ENCODE measurements around the gene NIBAN1. TPM values are rescaled to one million over a fixed set of nuclear protein-coding genes. Genes with fewer than 3 reads are reported as not detected.

Gene NIBAN1
- total RNA-seq, 4 donors from 2014 or later = 23.8 to 146 (median 54.2) TPM

GRCh38 chr1:184947497-184948256 is 26.6 kb downstream of the NIBAN1 start:
- no peaks in the 10 kb centered on the region for H3K27me3 ChIP-seq
- H3K4me1 ChIP-seq = peaks cover 5 to 51% (median 20%) of the 10 kb centered on the region in 3 donors
- TF ChIP-seq CTCF (IDR thresholded peaks at IDR 0.05) (no peak), POLR2A (IDR thresholded peaks at IDR 0.05) (no peak)
- intact Hi-C loops (cut with DNase I) = no loop called here
- WGBS, 2 donors = 22 to 45% methylated on average over 1 of the region's 1 CpG
- H3K27ac ChIP-seq = no peak overlapping the region
- no peaks in the 10 kb centered on the region for H3K9me3 ChIP-seq
- no peaks in the 10 kb centered on the region for H3K36me3 ChIP-seq
- no peak overlapping the region for H3K4me3 ChIP-seq
- no peak for DNase-seq

- no peak for DNase-seq
- intact Hi-C loops (cut with DNase I) = no loop called here
- Histone ChIP-seq H3K9me3 (no peaks in the 10 kb centered on the region), H3K4me1 (peaks cover 5 to 40% (median 16%) of the 10 kb centered on the region in 3 donors), H3K36me3 (no peaks in the 10 kb centered on the region), H3K27ac (peak overlapping the region in 2 of 4 donors; percentile 38 to 55), H3K27me3 (no peaks in the 10 kb centered on the region), H3K4me3 (no peak overlapping the region)
- TF ChIP-seq CTCF (IDR thresholded peaks at IDR 0.05) (no peak), POLR2A (IDR thresholded peaks at IDR 0.05) (no peak)
- WGBS, 2 donors = 76 to 85% methylated on average over 5 of the region's 5 CpGs
Measured at GRCh38 chr1:184945678-184946412, 28.5 kb downstream of the NIBAN1 start.

DNA sequence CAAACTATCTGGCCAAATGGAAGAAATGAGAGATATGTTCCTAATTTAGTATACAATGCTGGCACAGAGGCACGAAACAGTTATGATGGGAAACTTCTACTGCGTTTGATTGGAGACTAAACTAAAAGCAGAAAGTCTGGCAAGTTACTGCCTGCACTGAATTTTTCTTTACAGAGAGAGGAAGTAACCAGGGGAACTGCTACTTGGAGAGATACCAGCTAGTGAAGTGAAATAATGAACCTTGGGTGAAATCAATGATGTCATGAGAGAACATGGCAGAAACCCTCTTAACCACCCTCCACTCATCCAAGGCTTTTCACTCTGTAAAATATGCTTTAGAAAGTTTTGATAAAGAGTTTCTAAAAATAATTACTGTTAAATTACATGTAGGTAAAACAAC is 29.3 kb downstream of the NIBAN1 start:
- TF ChIP-seq POLR2A (IDR thresholded peaks at IDR 0.05) (no peak), CTCF (IDR thresholded peaks at IDR 0.05) (no peak)
- Histone ChIP-seq H3K27ac (peak overlapping the region in 2 of 4 donors; percentile 38 to 55), H3K36me3 (no peaks in the 10 kb centered on the region), H3K4me3 (no peak overlapping the region), H3K27me3 (no peaks in the 10 kb centered on the region), H3K4me1 (peaks cover 5 to 40% (median 16%) of the 10 kb centered on the region in 3 donors), H3K9me3 (no peaks in the 10 kb centered on the region)
- intact Hi-C loops (cut with DNase I) = no loop called here
- WGBS, 2 donors = 16 to 34% methylated on average over 2 of the region's 2 CpGs
- no peak for DNase-seq

- Histone ChIP-seq H3K27me3 (no peaks in the 10 kb centered on the region), H3K27ac (peak overlapping the region in 2 of 4 donors; percentile 38 to 55), H3K36me3 (no peaks in the 10 kb centered on the region), H3K4me3 (no peak overlapping the region), H3K4me1 (peaks cover 5 to 48% (median 16%) of the 10 kb centered on the region in 3 donors), H3K9me3 (no peaks in the 10 kb centered on the region)
- intact Hi-C loops (cut with DNase I) = no loop called here
- DNase-seq = no peak
- 88 to 97% methylated on average over 2 of the region's 2 CpGs for WGBS, 2 donors
- TF ChIP-seq POLR2A (IDR thresholded peaks at IDR 0.05) (no peak), CTCF (IDR thresholded peaks at IDR 0.05) (no peak)
Measured at GRCh38 chr1:184943998-184944397, 30.3 kb downstream of the NIBAN1 start.

DNA sequence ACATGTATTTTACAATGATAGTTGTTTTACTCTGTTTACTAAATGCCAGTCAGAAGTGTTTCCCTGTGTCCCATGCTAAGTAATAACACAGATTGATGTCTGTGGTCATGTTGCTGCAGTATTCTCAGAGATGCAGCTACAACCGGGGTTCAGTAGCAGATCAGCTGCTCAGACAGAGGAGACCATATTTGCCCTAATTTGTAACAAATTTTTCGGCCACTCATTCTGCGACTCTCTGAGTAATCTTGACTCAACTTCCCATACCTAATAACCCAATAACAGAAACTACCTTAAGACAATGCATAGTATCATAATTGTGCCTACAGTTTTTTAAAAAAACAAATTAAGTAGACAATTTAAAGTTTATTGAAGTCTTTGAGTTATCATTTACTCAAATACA is 32.6 kb downstream of the NIBAN1 start:
- intact Hi-C loops (cut with DNase I) = no loop called here
- no peak for TF ChIP-seq CTCF (IDR thresholded peaks at IDR 0.05)
- TF ChIP-seq POLR2A (IDR thresholded peaks at IDR 0.05) = no peak
- Histone ChIP-seq H3K27ac (no peak overlapping the region), H3K9me3 (no peaks in the 10 kb centered on the region), H3K36me3 (no peaks in the 10 kb centered on the region), H3K27me3 (no peaks in the 10 kb centered on the region), H3K4me1 (peaks cover 0 to 46% (median 16%) of the 10 kb centered on the region in 3 donors), H3K4me3 (no peak overlapping the region)
- DNase-seq = no peak
- WGBS, 2 donors = 66 to 96% methylated on average over 3 of the region's 3 CpGs

Data from esophagus squamous epithelium (tissue), 5 donors.